Astrocyte (in vitro differentiated cells and primary cell): Measurements from ENCODE around the gene BMPR1B. TPM values are rescaled to one million over a fixed set of nuclear protein-coding genes. Genes with fewer than 3 reads are reported as not detected.

Source experiments
- DNase-seq: peaks from one replicate; pipeline ENCODE4 v3.0.0-alpha.2; 2010; ENCODE audit warnings: low read depth
- FAIRE-seq: peaks from 2 replicates; lab custom pipeline; 2011; peaks lifted over from hg19 to GRCh38; lab: Jason Lieb, UNC
- H2AFZ ChIP-seq: 2 replicates; pipeline ENCODE4 v1.6.0; 2012; ENCODE audit warnings: low read depth, low read length, inconsistent platforms
- H3K27ac ChIP-seq: 2 replicates; pipeline ENCODE4 v1.5.1; 2011; ENCODE audit warnings: low read depth, low read length, inconsistent platforms
- H3K27me3 ChIP-seq: 2 replicates; pipeline ENCODE4 v1.6.0; 2011; ENCODE audit warnings: low read length, inconsistent platforms; ENCODE audit not compliant: insufficient read depth
- H3K36me3 ChIP-seq: 2 replicates; pipeline ENCODE4 v1.5.1; 2011; ENCODE audit warnings: low read length, inconsistent platforms; ENCODE audit not compliant: insufficient read depth
- H3K4me1 ChIP-seq: 2 replicates; pipeline ENCODE4 v1.5.1; 2011; ENCODE audit warnings: low read length, inconsistent platforms; ENCODE audit not compliant: insufficient read depth
- H3K4me2 ChIP-seq: 2 replicates; pipeline ENCODE4 v1.6.0; 2012; ENCODE audit warnings: low read length, inconsistent platforms
- H3K4me3 ChIP-seq: 2 replicates; pipeline ENCODE4 v1.5.1; 2011; ENCODE audit warnings: low read depth, mild to moderate bottlenecking, low read length, inconsistent platforms; ENCODE audit not compliant: insufficient read depth
- H3K79me2 ChIP-seq: 2 replicates; pipeline ENCODE4 v1.6.0; 2012; ENCODE audit warnings: mild to moderate bottlenecking, low read length, inconsistent platforms; ENCODE audit not compliant: insufficient read depth
- H3K9ac ChIP-seq: 2 replicates; pipeline ENCODE4 v1.6.0; 2012; ENCODE audit warnings: mild to moderate bottlenecking, low read length, inconsistent platforms
- H3K9me3 ChIP-seq: 2 replicates; pipeline ENCODE4 v1.5.1; 2012; ENCODE audit warnings: low read depth, mild to moderate bottlenecking, low read length, inconsistent platforms; ENCODE audit not compliant: insufficient read depth
- H4K20me1 ChIP-seq: 2 replicates; pipeline ENCODE4 v1.6.0; 2012; ENCODE audit warnings: low read length, inconsistent platforms; ENCODE audit not compliant: insufficient read depth
- H3K27ac Mint-ChIP-seq: one replicate; pipeline ENCODE4 v1.8.0; 2021; ENCODE audit warnings: mild to moderate bottlenecking, mixed read lengths; ENCODE audit not compliant: unreplicated experiment
- H3K27me3 Mint-ChIP-seq: one replicate; pipeline ENCODE4 v1.8.0; 2021; ENCODE audit warnings: low read depth, mixed read lengths; ENCODE audit not compliant: unreplicated experiment
- H3K36me3 Mint-ChIP-seq: one replicate; pipeline ENCODE4 v1.8.0; 2021; ENCODE audit warnings: low read depth, mixed read lengths; ENCODE audit not compliant: unreplicated experiment
- H3K4me1 Mint-ChIP-seq: one replicate; pipeline ENCODE4 v1.8.0; 2021; ENCODE audit warnings: low read depth, mixed read lengths; ENCODE audit not compliant: unreplicated experiment
- H3K4me3 Mint-ChIP-seq: one replicate; pipeline ENCODE4 v1.8.0; 2021; ENCODE audit warnings: mild to moderate bottlenecking, moderate library complexity, mixed read lengths; ENCODE audit not compliant: unreplicated experiment
- H3K9me3 Mint-ChIP-seq: one replicate; pipeline ENCODE4 v1.8.0; 2021; ENCODE audit warnings: mild to moderate bottlenecking, mixed read lengths; ENCODE audit not compliant: unreplicated experiment
- CTCF ChIP-seq: IDR thresholded peaks from 2 replicates; pipeline ENCODE4 v1.5.1; 2011; ENCODE audit warnings: low read depth, mild to moderate bottlenecking, inconsistent platforms, low read length, moderate library complexity; ENCODE audit not compliant: insufficient read depth
- EZH2 ChIP-seq: IDR thresholded peaks from 2 replicates; pipeline ENCODE4 v1.6.1; 2012; ENCODE audit warnings: mild to moderate bottlenecking, low read length, inconsistent platforms; ENCODE audit not compliant: insufficient read depth
- total RNA-seq: library from RNA; stranded (reverse); gene quantifications from 2 replicates; pipeline ENCODE4 v1.2.1, GENCODE V29; 2021

Gene BMPR1B
- total RNA-seq, 1 donor from 2014 or later: 14.1 TPM

- Histone ChIP-seq H4K20me1 (no peaks in the 10 kb centered on the region), H3K4me1 (no peaks in the 10 kb centered on the region), H3K9ac (no peak overlapping the region), H3K4me2 (no peak overlapping the region), H3K36me3 (no peaks in the 10 kb centered on the region), H3K4me3 (no peak overlapping the region), H3K79me2 (no peaks in the 10 kb centered on the region), H3K9me3 (no peaks in the 10 kb centered on the region), H2AFZ (no peak overlapping the region), H3K27me3 (no peaks in the 10 kb centered on the region), H3K27ac (no peak overlapping the region)
- Mint-ChIP-seq H3K36me3 (no peaks in the 10 kb centered on the region), H3K4me3 (no peak overlapping the region), H3K4me1 (peaks cover 12% of the 10 kb centered on the region), H3K27ac (no peak overlapping the region), H3K27me3 (no peaks in the 10 kb centered on the region), H3K9me3 (peaks cover 2% of the 10 kb centered on the region)
- FAIRE-seq (no peak), DNase-seq (no peak)
- no peak for TF ChIP-seq EZH2
- no peak for TF ChIP-seq CTCF
Observed at GRCh38 chr4:94925764-94926347, 168.1 kb downstream of the BMPR1B start.

GRCh38 chr4:94926936-94927335 is 169.2 kb downstream of the BMPR1B start:
- Histone ChIP-seq H3K4me1 (no peaks in the 10 kb centered on the region), H3K79me2 (no peaks in the 10 kb centered on the region), H3K4me3 (no peak overlapping the region), H2AFZ (no peak overlapping the region), H3K9ac (no peak overlapping the region), H3K27ac (no peak overlapping the region), H3K36me3 (no peaks in the 10 kb centered on the region), H3K4me2 (no peak overlapping the region), H3K9me3 (no peaks in the 10 kb centered on the region), H4K20me1 (no peaks in the 10 kb centered on the region), H3K27me3 (no peaks in the 10 kb centered on the region)
- Mint-ChIP-seq H3K4me3 (no peak overlapping the region), H3K27ac (no peak overlapping the region), H3K9me3 (peaks cover 2% of the 10 kb centered on the region), H3K27me3 (no peaks in the 10 kb centered on the region), H3K4me1 (peaks cover 12% of the 10 kb centered on the region), H3K36me3 (no peaks in the 10 kb centered on the region)
- TF ChIP-seq EZH2 (no peak), CTCF (no peak)
- FAIRE-seq (no peak), DNase-seq (no peak)

GRCh38 chr4:94927696-94928095 is 169.9 kb downstream of the BMPR1B start:
- Histone ChIP-seq H3K36me3 (no peaks in the 10 kb centered on the region), H3K4me2 (no peak overlapping the region), H3K4me3 (no peak overlapping the region), H2AFZ (no peak overlapping the region), H3K4me1 (no peaks in the 10 kb centered on the region), H4K20me1 (no peaks in the 10 kb centered on the region), H3K27ac (no peak overlapping the region), H3K27me3 (no peaks in the 10 kb centered on the region), H3K79me2 (no peaks in the 10 kb centered on the region), H3K9me3 (no peaks in the 10 kb centered on the region), H3K9ac (no peak overlapping the region)
- Mint-ChIP-seq H3K27me3 (no peaks in the 10 kb centered on the region), H3K9me3 (peaks cover 2% of the 10 kb centered on the region), H3K4me3 (no peak overlapping the region), H3K36me3 (no peaks in the 10 kb centered on the region), H3K4me1 (peaks cover 12% of the 10 kb centered on the region), H3K27ac (peak overlapping the region; percentile 3)
- DNase-seq: peak; percentile 18
- FAIRE-seq: peak; percentile 55
- TF ChIP-seq EZH2 (no peak), CTCF (no peak)
